Left lung (tissue), 10 donors: ENCODE data around the gene SLC22A4. TPM values are rescaled to one million over a fixed set of nuclear protein-coding genes. Genes with fewer than 3 reads are reported as not detected.

Experiments
- ATAC-seq: fragments of 200-7000 bp; cut with Tn5 transposase; one replicate; pipeline ENCODE4 v1.9.1; 2020; ENCODE audit warnings: moderate library complexity
- DNase-seq, 4 donors: peaks; one replicate each; pipeline ENCODE4 v3.0.0-alpha.2; 2013 to 2020
- H3K27ac ChIP-seq, 2 donors: fragments of 200-600 bp; sonication (generic) in 1 of 2; one replicate each; pipeline versions ENCODE4 v1.5.0 to v1.8.0; 2020 to 2021
- H3K27me3 ChIP-seq, 2 donors: fragments of 200-600 bp; sonication (generic) in 1 of 2; one replicate each; pipeline versions ENCODE4 v1.5.0 to v1.8.0; 2020 to 2021
- H3K36me3 ChIP-seq, 2 donors: fragments of 200-600 bp; sonication (generic) in 1 of 2; one replicate each; pipeline versions ENCODE4 v1.5.0 to v1.8.0; 2020 to 2021
- H3K4me1 ChIP-seq, 2 donors: fragments of 200-600 bp; one replicate each; pipeline ENCODE4 v1.8.0; 2021
- H3K4me3 ChIP-seq, 2 donors: fragments of 200-600 bp; sonication (generic) in 1 of 2; one replicate each; pipeline versions ENCODE4 v1.5.0 to v1.8.0; 2020 to 2021; ENCODE audit warnings: mild to moderate bottlenecking in 1 of 2
- H3K9me3 ChIP-seq, 2 donors: fragments of 200-600 bp; sonication (generic) in 1 of 2; one replicate each; pipeline versions ENCODE4 v1.5.0 to v1.8.0; 2020 to 2021
- CTCF ChIP-seq, 2 donors: fragments of 200-600 bp; sonication (generic) in 1 of 2; IDR thresholded peaks; one replicate each; pipeline versions ENCODE4 v1.5.0 to v1.8.0; 2021; ENCODE audit warnings: antibody characterized with exemption in 2 of 2
- intact Hi-C, 2 donors: fragments of 100-400 bp; cut with DNase I; formaldehyde crosslinking; loops; one replicate each; pipeline versions ENCODE4 v1.11.2 to v1.14.2; 2022
- polyA plus RNA-seq, 6 donors: library from polyadenylated mRNA; unstranded; fragments of 120-200 nt; gene quantifications; one replicate each; pipeline ENCODE4 v1.2.1, GENCODE V29; 2013; ENCODE audit not compliant: insufficient read length in 6 of 6
- total RNA-seq, 2 donors: library from RNA; stranded (reverse); fragmentation: NEBNext Ultra II Directional; extraction: Animal tissue kit (Norgen Biotek cat#: 25700); gene quantifications; one replicate each; pipeline ENCODE4 v1.2.1, GENCODE V29; 2021
- donor health status: DM: no; HTN: yes; CAD: no.
- donor health status: DM: no; HTN: no; CAD: no.

The SLC22A4 gene
- total and polyA plus RNA-seq, 8 donors: 1.0 to 10.3 (median 3.4) TPM

- H3K4me3 ChIP-seq: no peak overlapping the region
- ATAC-seq (no peak), DNase-seq (no peak)
- intact Hi-C loops: no loop called here
- no peaks in the 10 kb centered on the region for H3K4me1 ChIP-seq
- no peak overlapping the region for H3K27ac ChIP-seq
- TF ChIP-seq CTCF (IDR thresholded peaks at IDR 0.05): no peak
- peaks cover 0 to 9% of the 10 kb centered on the region in 2 donors for H3K9me3 ChIP-seq
- H3K27me3 ChIP-seq: no peaks in the 10 kb centered on the region
- peaks cover 0 to 13% of the 10 kb centered on the region in 2 donors for H3K36me3 ChIP-seq
Observed at GRCh38 chr5:132309679-132310078, 15.5 kb downstream of the SLC22A4 start.

GRCh38 chr5:132310141-132310834 lies 16.1 kb downstream of the SLC22A4 start:
- H3K36me3 ChIP-seq: peaks cover 0 to 18% of the 10 kb centered on the region in 2 donors
- no peaks in the 10 kb centered on the region for H3K27me3 ChIP-seq

GRCh38 chr5:132313366-132313765 lies 19.2 kb downstream of the SLC22A4 start:
- Histone ChIP-seq H3K4me3 (no peak overlapping the region), H3K36me3 (peaks cover 0 to 35% of the 10 kb centered on the region in 2 donors), H3K9me3 (no peaks in the 10 kb centered on the region), H3K27ac (no peak overlapping the region), H3K27me3 (no peaks in the 10 kb centered on the region), H3K4me1 (no peaks in the 10 kb centered on the region)
- DNase-seq (no peak), ATAC-seq (no peak)
- intact Hi-C loops: no loop called here
- TF ChIP-seq CTCF (IDR thresholded peaks at IDR 0.05): no peak

More at GRCh38 chr5:132310141-132310834, 16.1 kb downstream of the SLC22A4 start:
- intact Hi-C loops: no loop called here
- no peak overlapping the region for H3K27ac ChIP-seq
- no peaks in the 10 kb centered on the region for H3K4me1 ChIP-seq
- TF ChIP-seq CTCF (IDR thresholded peaks at IDR 0.05): no peak
- ATAC-seq: no peak
- no peak for DNase-seq
- H3K4me3 ChIP-seq: no peak overlapping the region
- peaks cover 0 to 5% of the 10 kb centered on the region in 2 donors for H3K9me3 ChIP-seq

- no peaks in the 10 kb centered on the region for H3K27me3 ChIP-seq
- no peak for DNase-seq
- no peak overlapping the region for H3K27ac ChIP-seq
- peaks cover 0 to 35% of the 10 kb centered on the region in 2 donors for H3K36me3 ChIP-seq
- TF ChIP-seq CTCF (IDR thresholded peaks at IDR 0.05): no peak
- intact Hi-C loops: no loop called here
- ATAC-seq: no peak
- H3K4me3 ChIP-seq: no peak overlapping the region
- no peaks in the 10 kb centered on the region for H3K9me3 ChIP-seq
- no peaks in the 10 kb centered on the region for H3K4me1 ChIP-seq
Observed at GRCh38 chr5:132313961-132314432, 19.8 kb downstream of the SLC22A4 start.

- Histone ChIP-seq H3K36me3 (peaks cover 0 to 35% of the 10 kb centered on the region in 2 donors), H3K9me3 (no peaks in the 10 kb centered on the region), H3K27me3 (no peaks in the 10 kb centered on the region), H3K4me1 (no peaks in the 10 kb centered on the region), H3K4me3 (no peak overlapping the region), H3K27ac (no peak overlapping the region)
- TF ChIP-seq CTCF (IDR thresholded peaks at IDR 0.05): no peak
- intact Hi-C loops: no loop called here
- ATAC-seq (no peak), DNase-seq (no peak)
Observed at GRCh38 chr5:132315529-132316067, 21.4 kb downstream of the SLC22A4 start.
